BLaER1 (cell line): ENCODE measurements around the gene KAZN.

Experiments used
- H3K27ac ChIP-seq: shearing (Covaris generic); formaldehyde crosslinking; 2 replicates; pipeline ENCODE4 v1.8.1; 2022
- H3K27me3 ChIP-seq: shearing (Covaris generic); formaldehyde crosslinking; 2 replicates; pipeline ENCODE4 v1.8.1; 2022
- H3K36me3 ChIP-seq: shearing (Covaris generic); formaldehyde crosslinking; 2 replicates; pipeline ENCODE4 v1.8.1; 2022
- H3K4me1 ChIP-seq: shearing (Covaris generic); formaldehyde crosslinking; 2 replicates; pipeline ENCODE4 v1.8.1; 2022
- H3K4me2 ChIP-seq: shearing (Covaris generic); formaldehyde crosslinking; 2 replicates; pipeline ENCODE4 v1.8.1; 2022
- H3K4me3 ChIP-seq: shearing (Covaris generic); formaldehyde crosslinking; 2 replicates; pipeline ENCODE4 v1.8.1; 2022
- H3K9ac ChIP-seq: shearing (Covaris generic); formaldehyde crosslinking; 2 replicates; pipeline ENCODE4 v1.8.1; 2022
- H3K9me3 ChIP-seq: shearing (Covaris generic); formaldehyde crosslinking; 2 replicates; pipeline ENCODE4 v1.8.1; 2022
- H4K20me1 ChIP-seq: shearing (Covaris generic); formaldehyde crosslinking; 2 replicates; pipeline ENCODE4 v1.8.1; 2022
- Cebpa-rat ChIP-seq: shearing (Covaris generic); IDR thresholded peaks from 2 replicates; pipeline ENCODE4 v1.8.1; 2022

Gene KAZN

GRCh38 chr1:14778898-14779865 lies 180.7 kb downstream of the KAZN start:
- no peak overlapping the region for H3K4me3 ChIP-seq
- no peaks in the 10 kb centered on the region for H3K27me3 ChIP-seq
- H3K4me2 ChIP-seq, result peak overlapping the region; percentile 77
- peak overlapping the region; percentile 78 for H3K27ac ChIP-seq
- no peaks in the 10 kb centered on the region for H4K20me1 ChIP-seq
- no peaks in the 10 kb centered on the region for H3K36me3 ChIP-seq
- peak overlapping the region; percentile 51 for H3K9ac ChIP-seq
- no peak for TF ChIP-seq Cebpa-rat
- H3K9me3 ChIP-seq, result peaks cover 8% of the 10 kb centered on the region; the same call in 1 of the 2 replicates
- H3K4me1 ChIP-seq, result peaks cover 68% of the 10 kb centered on the region

GRCh38 chr1:14780271-14780670 lies 181.8 kb downstream of the KAZN start:
- H3K4me3 ChIP-seq, result no peak overlapping the region
- H3K27ac ChIP-seq, result no peak overlapping the region
- H3K36me3 ChIP-seq, result no peaks in the 10 kb centered on the region
- peaks cover 8% of the 10 kb centered on the region; the same call in 1 of the 2 replicates for H3K9me3 ChIP-seq
- no peaks in the 10 kb centered on the region for H3K27me3 ChIP-seq
- TF ChIP-seq Cebpa-rat, result no peak
- H3K9ac ChIP-seq, result no peak overlapping the region
- H4K20me1 ChIP-seq, result no peaks in the 10 kb centered on the region
- no peak overlapping the region for H3K4me2 ChIP-seq
- H3K4me1 ChIP-seq, result peaks cover 66% of the 10 kb centered on the region

DNA sequence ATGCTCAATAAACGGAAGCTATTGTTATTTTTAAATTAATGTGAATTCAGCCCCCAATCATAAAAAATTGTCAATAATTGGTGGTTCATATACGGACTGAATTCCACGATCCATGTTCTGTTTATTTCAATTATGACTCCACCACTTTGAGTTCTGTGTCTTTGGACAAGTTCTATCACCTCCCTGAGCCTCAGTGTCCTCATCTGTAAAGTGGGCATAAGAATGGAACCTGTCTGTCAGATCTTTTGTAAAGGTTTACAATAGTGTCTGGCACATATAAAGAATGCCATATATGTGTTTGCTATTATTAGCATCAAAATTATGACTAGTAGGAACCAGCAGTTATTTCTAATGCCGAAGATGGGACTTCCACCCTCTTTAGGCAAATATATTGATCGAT lies 183.3 kb downstream of the KAZN start:
- TF ChIP-seq Cebpa-rat, result no peak
- no peaks in the 10 kb centered on the region for H4K20me1 ChIP-seq
- peaks cover 51% of the 10 kb centered on the region for H3K4me1 ChIP-seq
- H3K9ac ChIP-seq, result no peak overlapping the region
- H3K9me3 ChIP-seq, result no peaks in the 10 kb centered on the region
- H3K36me3 ChIP-seq, result no peaks in the 10 kb centered on the region
- H3K27ac ChIP-seq, result no peak overlapping the region
- no peaks in the 10 kb centered on the region for H3K27me3 ChIP-seq
- no peak overlapping the region for H3K4me3 ChIP-seq
- H3K4me2 ChIP-seq, result no peak overlapping the region

DNA sequence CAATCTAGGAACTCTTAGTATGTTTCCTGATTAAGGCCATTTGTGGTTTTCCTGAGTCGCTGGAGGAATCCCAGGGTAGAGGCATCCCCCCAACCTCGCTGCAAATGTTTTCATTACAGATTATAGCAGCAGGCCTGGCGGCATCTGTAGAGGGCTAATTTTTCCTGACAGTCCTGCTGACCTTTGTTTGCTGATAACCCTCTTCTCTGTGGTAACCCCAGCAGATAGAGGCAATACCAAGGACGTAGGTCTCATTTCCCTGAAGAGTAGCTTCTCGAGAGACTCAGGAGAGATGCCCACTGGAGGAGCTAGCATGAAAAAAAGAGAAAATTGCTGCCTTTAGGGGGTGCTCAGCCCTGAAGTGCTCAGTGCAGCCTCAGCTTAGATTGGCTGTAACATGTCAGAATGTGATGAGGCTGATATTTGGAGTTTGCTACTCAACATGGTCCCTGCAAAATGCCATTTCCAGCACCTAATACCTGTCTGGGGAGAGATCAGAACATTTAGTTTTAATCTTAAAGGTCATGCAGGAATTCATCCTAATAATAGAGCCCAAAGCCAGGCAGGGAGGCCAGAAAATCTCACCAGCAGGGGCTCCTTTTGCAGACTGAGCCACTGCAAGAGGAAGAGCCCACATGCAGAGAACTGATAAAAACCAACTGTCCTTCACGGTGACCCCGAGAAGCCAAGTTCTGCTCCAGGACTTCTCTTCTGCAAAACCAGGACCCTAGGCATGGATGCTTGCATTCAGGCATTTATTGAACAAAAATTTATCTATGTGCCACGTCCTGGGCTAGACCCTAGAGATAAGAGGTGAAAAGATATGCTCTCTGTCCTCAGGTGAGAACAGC lies 184.5 kb downstream of the KAZN start:
- Histone ChIP-seq H3K4me2 (peak overlapping the region; percentile 41), H4K20me1 (no peaks in the 10 kb centered on the region), H3K9ac (no peak overlapping the region), H3K27ac (no peak overlapping the region), H3K4me1 (peaks cover 39% of the 10 kb centered on the region), H3K36me3 (no peaks in the 10 kb centered on the region), H3K9me3 (no peaks in the 10 kb centered on the region), H3K4me3 (no peak overlapping the region), H3K27me3 (no peaks in the 10 kb centered on the region)
- no peak for TF ChIP-seq Cebpa-rat

- H3K27ac ChIP-seq, result no peak overlapping the region
- no peak for TF ChIP-seq Cebpa-rat
Observed at GRCh38 chr1:14783592-14783886, 185.1 kb downstream of the KAZN start.

GRCh38 chr1:14784790-14785773 lies 186.6 kb downstream of the KAZN start:
- Histone ChIP-seq H3K9me3 (no peaks in the 10 kb centered on the region), H3K4me3 (no peak overlapping the region), H3K27me3 (no peaks in the 10 kb centered on the region), H3K9ac (no peak overlapping the region), H3K4me2 (no peak overlapping the region), H3K4me1 (peaks cover 19% of the 10 kb centered on the region), H3K36me3 (no peaks in the 10 kb centered on the region), H4K20me1 (no peaks in the 10 kb centered on the region), H3K27ac (no peak overlapping the region)
- no peak for TF ChIP-seq Cebpa-rat

More at GRCh38 chr1:14783592-14783886, 185.1 kb downstream of the KAZN start:
- no peaks in the 10 kb centered on the region for H4K20me1 ChIP-seq
- H3K4me3 ChIP-seq, result no peak overlapping the region
- H3K36me3 ChIP-seq, result no peaks in the 10 kb centered on the region
- H3K4me2 ChIP-seq, result peak overlapping the region; percentile 41
- peaks cover 34% of the 10 kb centered on the region for H3K4me1 ChIP-seq
- no peaks in the 10 kb centered on the region for H3K27me3 ChIP-seq
- no peaks in the 10 kb centered on the region for H3K9me3 ChIP-seq
- H3K9ac ChIP-seq, result no peak overlapping the region

- Histone ChIP-seq H3K4me2 (no peak overlapping the region), H3K27ac (no peak overlapping the region), H3K4me3 (no peak overlapping the region), H4K20me1 (no peaks in the 10 kb centered on the region), H3K27me3 (no peaks in the 10 kb centered on the region), H3K36me3 (no peaks in the 10 kb centered on the region), H3K4me1 (peaks cover 16% of the 10 kb centered on the region), H3K9me3 (no peaks in the 10 kb centered on the region), H3K9ac (no peak overlapping the region)
- no peak for TF ChIP-seq Cebpa-rat
Observed at GRCh38 chr1:14786109-14786675, 187.7 kb downstream of the KAZN start.

DNA sequence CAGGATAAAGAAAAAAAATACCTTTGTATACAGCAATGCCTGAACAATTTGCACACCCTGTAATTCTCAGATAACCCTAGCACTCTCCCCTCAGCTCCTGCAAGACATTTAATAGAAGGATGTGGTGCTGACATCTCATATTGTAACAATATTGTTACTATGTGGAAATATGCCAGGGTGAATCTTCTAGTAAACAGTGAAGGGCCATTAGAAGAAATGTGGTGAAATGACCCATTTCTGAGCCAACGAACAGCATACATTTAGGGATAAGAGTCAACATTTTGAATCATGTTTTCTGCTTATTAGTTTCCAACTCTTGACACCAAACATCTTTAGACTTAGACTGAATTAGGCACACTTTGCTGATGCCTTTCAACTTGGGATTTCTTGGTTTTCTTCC lies 188.2 kb downstream of the KAZN start:
- no peak overlapping the region for H3K4me2 ChIP-seq
- H4K20me1 ChIP-seq, result no peaks in the 10 kb centered on the region
- no peak overlapping the region for H3K4me3 ChIP-seq
- H3K9me3 ChIP-seq, result no peaks in the 10 kb centered on the region
- H3K4me1 ChIP-seq, result peaks cover 16% of the 10 kb centered on the region
- no peaks in the 10 kb centered on the region for H3K36me3 ChIP-seq
- TF ChIP-seq Cebpa-rat, result no peak
- H3K27ac ChIP-seq, result no peak overlapping the region
- no peaks in the 10 kb centered on the region for H3K27me3 ChIP-seq
- H3K9ac ChIP-seq, result no peak overlapping the region

- Histone ChIP-seq H3K27me3 (no peaks in the 10 kb centered on the region), H3K9ac (no peak overlapping the region), H3K4me2 (no peak overlapping the region), H3K4me1 (peaks cover 11% of the 10 kb centered on the region), H3K36me3 (no peaks in the 10 kb centered on the region), H3K4me3 (no peak overlapping the region), H4K20me1 (no peaks in the 10 kb centered on the region), H3K27ac (no peak overlapping the region), H3K9me3 (no peaks in the 10 kb centered on the region)
- no peak for TF ChIP-seq Cebpa-rat
Observed at GRCh38 chr1:14787604-14788003, 189.1 kb downstream of the KAZN start.
